Stimulated activated CD4-positive, alpha-beta T cell treated with anti-CD3 and anti-CD28 coated beads, Interleukin-15, amount 100 ng/mL, for 1 hour (primary cell): ENCODE data around the gene PPM1H.

Source experiments
- DNase-seq, 2 donors: peaks; one replicate each; pipeline ENCODE4 v3.0.0-alpha.2; 2020; ENCODE audit warnings: low read depth in 1 of 2, low spot score in 1 of 2

Gene PPM1H

DNA sequence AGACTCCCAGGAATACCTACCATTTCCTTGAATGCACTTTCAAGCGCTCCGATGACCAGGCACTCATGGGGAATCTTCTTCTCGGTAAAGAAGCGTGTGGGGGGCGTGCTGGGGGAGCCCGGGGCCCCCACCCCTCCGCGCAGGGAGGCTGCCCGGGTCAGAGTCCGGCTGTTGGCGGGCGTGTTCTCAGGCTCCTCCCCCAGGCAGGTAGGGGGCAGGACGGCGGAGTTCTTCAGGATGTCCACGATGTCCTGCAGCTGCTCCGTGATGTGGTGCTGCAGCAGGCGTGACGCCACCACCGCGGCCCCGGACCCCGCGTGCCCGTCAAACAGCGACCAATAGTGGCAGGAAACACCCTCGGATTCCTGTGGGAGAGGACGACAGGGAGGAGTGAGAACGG, 133.2 kb downstream of the PPM1H start:
- no peak for DNase-seq

DNA sequence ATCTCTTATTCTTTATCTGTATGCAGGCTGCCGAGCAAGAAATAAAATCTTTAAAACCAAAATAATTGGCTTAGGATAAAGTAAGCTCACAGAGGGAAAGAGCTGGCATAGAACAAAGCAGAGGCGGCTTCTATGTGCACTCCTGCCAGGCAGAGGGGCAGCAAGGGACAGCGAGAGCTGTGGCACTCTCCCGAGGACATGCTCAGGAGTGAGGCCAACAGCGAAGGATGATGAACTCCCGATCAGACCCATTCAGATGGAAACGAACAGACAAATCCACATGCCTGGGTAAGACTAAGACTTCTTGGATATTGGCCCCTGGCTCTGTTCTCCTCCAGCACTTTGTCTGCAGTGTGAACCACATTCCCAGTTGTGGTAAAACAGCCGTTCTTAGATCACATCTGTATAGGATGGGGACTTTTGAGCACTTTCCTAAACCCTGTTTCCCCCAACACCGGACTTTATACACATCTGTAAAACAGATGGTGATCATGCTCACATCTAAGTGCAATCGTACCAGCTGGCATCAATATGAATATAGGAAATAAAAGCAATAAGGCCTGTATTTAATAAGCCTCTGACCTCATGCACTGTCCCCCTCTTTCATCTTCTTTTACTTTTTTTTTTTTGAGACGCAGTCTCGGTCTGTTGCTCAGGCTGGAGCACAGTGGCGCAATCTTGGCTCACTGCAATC, 134.1 kb downstream of the PPM1H start:
- DNase-seq: no peak

DNA sequence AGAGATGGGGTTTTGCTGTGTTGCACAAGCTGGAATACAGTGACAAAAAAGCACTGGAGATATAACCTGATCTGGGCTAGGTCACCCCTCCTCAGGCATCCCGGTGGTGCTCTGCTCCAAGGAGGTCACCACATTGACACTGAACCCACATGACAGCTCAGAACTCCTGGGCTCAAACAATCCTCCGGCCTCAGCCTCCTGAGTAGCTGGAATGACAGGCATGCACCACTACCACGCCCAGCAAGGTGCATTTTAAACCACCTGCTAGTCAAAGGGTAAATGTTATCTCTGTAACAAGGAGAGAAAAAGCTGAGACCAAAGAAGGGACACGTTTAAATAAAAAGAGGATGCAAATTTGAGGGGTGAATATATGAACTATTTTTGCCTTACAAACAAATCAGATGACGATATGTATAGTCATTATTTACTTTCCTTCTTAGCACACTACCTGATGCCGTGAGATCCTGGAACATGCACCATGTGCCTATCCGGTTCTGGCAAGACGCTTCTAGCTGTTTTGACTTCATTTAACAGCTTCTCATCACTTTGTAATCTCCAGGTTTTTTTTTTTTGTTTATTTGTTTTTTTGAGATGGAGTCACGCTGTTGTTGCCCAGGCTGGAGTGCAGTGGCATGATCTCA, 135.1 kb downstream of the PPM1H start:
- DNase-seq: no peak

DNA sequence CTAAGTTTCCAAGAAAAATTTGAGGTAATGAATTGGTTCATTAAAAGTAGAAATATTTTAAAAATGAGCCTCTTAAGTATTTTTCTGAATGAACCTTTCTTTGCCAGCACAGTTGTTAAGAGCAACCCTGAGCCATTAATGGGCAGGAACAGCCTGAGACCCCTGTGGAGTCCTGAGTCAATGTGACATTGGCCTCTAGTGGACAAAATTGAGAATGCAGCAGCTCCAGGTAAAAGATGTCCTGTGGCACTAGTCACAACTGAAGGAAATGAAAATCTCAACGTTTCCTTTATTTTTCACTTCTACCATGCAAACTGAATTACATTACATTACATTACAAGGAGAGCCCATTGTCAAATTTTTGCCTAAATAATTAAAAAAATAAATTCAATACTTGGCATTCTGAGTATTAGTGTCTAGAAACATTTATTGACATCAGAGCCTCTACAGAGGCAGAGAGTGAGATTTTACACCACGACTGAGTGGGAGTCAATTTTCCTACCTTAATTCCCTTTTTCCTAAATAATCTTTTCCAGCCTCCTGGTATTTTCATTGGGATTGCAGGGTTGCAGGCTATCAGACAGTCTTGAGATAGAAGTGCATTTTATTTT, 135.7 kb downstream of the PPM1H start:
- DNase-seq: no peak

DNA sequence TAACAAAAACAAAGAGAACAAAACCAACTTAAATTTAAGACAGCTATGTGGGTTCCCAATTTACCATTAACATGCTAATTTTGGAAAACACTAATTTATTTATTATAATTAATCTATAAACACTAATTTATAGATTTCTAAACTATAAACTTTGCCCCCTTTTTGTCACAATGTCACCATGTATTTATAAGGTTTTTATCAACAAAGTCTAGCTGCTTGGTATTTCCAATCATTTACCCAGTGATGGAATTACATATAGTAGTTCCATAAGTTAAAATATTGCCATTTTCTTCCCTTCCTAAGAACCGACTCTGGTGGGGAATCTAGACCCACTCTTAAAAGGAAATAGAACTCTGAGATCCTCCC, 140.7 kb downstream of the PPM1H start:
- no peak for DNase-seq

DNA sequence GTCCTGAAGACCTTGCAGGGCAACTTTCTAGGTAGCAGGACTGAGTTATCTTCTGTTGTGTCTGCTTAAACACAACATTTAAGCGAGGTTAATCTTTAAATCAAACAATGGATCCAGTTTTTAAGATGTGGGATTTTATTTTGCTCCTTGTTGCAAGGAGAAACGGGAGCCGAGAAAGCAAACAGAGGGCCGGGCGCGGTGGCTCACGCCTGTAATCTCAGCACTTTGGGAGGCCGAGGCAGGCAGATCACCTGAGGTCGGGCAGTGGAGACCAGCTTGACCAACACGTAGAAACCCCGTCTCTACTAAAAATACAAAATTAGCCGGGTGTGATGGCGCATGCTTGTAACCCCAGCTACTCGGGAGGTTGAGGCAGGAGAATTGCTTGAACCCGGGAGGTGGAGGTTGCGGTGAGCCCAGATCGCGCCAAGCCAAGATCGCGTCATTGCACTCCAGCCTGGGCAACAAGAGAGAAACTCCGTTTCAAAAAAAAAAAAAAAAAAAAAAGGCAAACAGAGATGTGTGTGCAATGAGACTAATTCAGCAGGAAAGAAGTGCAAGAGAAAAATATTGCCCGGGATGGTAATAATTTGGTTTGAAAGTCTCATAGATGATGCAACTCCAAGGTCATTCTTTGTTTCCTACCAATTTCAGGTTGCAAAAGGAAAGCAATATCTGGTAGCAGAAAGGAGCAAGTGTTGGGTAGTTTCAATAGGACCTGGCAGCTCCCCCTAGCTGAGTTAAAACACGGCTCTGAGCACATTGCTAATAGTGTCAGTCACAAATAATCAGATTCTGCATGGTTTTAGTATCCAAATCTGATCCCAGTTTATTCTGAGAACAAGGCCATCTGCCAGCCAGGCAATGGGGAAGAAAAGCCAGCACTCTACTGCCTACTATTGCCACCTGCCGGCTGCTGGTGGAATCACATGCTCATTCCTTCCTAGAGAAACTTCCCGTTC, 141.4 kb downstream of the PPM1H start:
- DNase-seq: peak; percentile 46 to 63

DNA sequence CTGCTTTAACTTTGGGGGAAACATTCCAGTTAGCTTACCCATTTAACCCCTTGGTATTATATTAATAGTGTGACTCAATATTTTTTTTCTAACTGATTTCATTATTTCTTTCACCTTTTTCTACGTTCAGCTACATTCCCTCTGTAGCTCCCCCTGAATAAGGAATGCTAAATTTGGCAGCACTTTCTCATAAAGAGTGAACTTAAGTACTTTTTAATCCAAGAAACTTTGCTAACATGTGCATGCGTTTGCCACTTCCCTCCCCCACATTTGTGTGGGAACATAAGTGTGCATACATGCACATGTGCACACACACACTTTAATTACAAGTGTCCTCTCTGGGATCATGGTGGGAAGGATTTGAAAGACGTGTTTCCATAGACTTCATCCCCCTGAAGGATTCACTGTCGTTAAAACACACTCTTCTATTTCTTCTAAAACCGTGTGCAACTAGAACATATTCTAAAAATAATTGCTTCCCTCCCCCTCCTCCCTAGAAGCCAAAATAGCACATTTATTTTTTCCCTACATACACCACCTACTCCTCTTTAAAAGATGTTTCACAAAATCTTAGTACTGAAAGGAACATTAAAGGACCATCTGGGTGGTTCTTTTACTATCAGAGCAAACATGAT, 142.6 kb downstream of the PPM1H start:
- DNase-seq: no peak

DNA sequence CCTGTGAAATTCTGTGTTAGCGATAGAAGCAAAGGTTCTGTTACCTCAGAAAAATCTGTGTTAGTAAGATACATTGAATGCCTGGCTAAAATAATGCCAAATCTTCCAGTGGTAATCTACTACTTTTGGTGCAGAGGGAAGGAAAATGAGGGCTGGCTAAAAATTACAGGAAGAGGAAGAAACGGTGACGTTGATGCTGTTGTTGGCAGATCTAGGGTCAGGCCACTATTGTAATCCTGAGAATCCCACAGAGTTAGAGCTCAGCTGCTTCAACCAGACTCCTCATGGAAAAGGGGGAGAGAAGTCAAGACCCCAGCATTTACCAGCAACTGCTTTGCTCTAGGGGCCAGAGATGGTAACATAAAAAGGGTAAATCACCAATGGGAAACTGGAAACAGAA, 145.1 kb downstream of the PPM1H start:
- no peak for DNase-seq

DNA sequence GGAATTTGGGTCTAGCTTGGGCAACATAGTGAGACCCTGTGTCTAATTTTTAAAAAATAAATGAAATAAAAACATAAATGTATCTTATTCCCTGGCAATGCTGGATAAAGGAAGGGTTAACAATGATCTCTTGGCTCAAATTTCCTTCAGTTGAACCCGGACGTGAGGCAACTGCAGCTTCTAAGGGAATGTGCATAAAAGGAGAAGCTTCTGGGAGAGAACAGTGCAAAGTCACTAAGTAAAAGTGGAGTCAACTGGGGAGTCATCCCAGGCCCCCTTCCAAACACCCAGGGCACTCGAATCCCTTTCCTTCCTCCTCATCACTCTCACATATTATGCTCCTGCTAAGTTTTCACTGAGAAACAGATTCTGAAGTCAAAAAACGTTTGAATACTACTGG, 147.3 kb downstream of the PPM1H start:
- no peak for DNase-seq

DNA sequence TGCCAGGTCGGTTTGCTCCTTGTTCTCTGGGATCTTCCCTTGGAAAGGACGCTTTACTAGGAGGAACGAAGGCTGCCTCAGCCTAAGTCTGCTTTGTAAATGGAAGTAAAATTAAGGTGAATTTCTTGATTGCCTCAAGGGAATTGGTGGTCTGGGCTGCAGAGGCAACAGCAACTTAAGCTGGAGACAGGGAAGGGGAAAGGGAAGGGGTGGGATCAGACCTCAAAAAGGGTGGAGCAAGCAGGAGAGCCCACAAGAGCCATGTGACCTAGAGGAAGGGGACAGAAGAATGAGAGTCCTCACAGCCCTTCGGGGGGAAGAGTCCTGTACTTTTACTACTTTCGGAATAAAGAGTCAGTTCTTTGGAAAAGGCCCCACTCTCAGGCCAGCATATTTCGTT, 147.9 kb downstream of the PPM1H start:
- DNase-seq: no peak

DNA sequence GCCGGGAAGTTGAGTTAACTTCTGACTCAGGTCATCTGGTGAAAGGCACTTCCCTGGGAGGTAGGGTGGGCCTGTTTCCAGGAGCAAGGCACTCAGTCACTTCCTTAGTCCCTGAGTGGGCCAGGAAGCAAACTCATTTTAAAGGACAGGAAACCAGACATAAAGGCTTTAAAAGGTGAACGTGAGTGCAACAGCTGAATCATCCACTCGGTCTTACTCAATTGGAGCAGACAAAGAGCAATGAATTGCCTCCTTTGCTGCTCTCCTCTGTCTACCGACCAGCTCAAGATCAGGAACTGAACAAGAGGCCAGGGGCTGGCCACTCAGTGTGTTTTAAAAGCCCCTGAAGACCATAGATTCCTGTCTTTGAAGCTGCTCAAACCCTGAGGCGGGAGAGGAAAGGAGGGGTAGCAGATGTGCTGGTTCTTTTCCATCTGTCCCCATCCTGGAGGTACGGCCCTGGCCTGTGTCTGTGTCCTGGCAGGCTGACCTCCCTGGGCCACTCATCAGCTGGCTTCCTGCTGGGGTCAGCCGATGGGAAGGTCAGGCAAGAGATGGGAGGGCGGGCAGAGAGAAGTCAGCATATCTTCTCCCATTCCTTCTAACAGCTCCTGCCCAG, 148.9 kb downstream of the PPM1H start:
- no peak for DNase-seq

DNA sequence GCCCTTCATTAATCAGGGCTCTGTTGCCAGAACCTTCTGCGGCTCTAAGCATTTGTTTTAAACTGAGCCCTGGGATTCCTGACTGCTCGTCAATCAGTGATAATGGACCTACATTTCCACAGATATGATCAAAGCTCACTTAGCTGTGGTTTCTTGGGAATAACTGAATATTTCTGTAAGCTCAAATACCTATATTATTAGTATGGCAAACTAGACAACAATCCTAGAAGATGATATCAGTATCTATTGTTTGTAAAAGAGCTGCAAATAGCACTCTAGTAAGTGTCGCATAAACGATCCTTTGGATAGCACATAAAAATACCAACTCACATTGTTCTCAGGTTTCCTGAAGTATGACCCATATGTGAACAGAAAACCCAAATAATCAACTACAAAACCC, 150.4 kb downstream of the PPM1H start:
- no peak for DNase-seq

DNA sequence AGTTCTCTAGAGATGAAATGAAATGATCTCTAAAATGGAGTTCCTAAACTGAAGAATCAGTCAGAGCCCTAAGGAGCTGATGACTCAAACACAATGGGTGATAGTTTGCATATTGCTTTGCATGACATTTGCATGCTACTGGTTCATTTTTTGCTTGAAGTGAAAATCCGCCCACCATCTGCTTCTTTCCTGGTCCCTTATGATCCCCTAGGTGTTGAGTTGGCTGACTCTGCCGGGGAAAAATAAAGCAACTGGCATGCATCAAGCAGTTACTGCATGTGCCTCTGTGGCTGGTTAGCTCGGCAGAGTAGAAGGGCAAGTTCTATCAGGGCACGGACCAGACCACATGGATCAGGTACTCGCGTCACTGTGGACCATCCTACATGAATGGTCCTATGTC, 151.1 kb downstream of the PPM1H start:
- DNase-seq: no peak

DNA sequence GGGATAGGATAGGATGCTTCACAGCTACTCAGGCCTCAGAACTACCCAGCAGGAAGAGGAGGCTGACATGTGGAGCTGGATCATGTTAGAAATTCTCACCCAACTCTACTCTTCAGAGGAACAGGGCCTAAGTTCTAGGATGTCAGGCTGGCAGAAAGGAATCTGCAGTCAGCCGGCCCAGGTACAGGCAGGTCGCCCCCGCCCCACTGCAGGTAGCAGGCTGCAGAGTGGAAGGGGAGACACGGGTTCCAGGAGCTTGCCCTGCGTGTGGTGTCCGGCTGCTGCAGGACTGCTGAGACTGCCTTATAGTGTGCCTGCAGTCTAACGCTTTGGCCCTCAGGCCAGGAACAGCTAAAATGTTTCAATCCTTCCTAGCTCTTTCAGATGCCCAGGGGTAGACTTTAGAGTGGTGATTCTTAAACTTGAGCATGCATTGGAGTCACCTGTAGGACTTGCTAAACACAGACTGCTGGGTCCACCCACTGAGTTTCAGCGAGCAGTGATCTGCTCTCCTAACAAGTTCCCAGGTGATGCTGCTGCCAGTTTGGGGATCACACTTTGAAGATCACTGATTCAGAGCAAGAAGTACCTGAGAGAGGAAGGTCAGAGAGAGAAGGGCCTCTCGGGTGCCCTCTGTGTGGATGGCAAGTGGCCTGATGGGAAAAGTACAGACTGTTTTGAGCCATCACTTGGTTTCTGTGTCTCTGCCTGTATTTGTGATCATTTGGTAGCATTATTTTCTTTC, 153.6 kb downstream of the PPM1H start:
- DNase-seq: no peak

DNA sequence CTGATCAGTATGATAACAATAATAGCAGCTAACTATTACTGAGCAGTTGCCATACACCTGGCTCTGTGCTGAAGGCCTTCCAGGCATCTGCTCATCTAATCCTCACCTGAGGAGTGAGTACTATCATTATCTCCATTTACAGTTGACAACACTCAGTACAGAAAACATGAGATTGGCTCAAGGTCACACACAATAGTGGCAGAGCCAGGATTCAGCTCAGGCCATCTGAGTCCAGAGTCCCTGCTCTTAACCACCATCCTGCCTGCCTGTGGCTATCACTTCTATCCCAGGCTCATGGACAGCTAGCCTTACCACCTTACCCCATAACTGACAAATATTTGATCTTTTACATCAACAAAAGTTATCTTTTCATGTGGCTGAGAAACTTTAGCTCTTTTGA, 155.5 kb downstream of the PPM1H start:
- DNase-seq: no peak

DNA sequence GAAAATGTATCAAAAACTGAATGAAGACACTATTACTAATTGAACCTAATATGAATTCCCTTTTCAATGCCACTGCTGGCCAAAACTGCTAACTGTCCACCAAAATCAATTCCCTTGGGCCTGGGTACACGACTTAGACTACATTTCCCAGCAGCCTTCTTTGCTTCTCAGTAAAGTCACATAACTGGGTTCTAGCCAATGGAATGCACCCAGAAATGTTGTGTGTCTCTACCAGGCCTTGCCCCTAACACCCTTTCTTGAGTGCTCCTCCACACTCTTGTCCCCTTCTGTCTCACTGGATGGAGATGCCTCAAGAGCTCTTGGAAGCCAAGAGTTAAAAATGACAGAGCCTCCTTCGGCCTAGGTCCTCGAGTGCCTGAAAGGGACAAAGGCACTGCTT, 156.8 kb downstream of the PPM1H start:
- DNase-seq: no peak

DNA sequence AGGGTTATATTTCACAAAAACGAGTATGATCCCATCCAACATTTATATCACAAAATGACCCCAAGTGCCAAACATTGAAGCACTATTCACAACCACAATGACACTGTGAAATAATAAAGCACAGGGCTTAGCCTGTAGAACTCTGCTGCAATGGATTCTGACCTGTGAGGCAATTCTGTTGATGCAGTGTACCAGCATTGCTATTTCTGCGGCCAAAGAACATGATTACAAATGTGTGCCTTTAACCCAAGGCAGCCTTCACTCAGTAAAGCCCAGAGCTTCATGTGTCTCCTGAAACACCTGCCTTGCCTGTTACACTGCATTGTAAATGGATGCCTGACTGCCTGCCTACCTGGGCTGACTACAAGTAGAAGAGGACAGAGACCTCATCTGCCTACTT, 158.0 kb downstream of the PPM1H start:
- DNase-seq: no peak

DNA sequence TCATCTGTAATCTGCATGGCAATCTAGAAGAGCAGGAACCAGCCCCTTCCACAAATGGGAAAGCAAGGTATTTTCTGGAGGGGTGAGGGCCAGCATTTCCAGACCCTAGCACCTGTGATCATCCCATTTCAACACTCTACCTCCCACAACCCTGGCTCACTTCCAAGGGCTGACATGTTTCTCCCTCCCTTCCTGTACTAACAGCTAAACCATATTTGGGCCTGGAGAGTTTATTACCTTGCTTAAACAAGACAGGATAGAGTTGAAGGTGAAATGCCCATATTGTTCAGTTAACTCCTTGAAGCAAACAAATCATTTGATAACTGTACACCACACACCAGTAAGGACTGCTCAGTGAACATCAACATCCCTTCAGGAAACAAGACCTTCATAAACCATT, 158.4 kb downstream of the PPM1H start:
- no peak for DNase-seq

DNA sequence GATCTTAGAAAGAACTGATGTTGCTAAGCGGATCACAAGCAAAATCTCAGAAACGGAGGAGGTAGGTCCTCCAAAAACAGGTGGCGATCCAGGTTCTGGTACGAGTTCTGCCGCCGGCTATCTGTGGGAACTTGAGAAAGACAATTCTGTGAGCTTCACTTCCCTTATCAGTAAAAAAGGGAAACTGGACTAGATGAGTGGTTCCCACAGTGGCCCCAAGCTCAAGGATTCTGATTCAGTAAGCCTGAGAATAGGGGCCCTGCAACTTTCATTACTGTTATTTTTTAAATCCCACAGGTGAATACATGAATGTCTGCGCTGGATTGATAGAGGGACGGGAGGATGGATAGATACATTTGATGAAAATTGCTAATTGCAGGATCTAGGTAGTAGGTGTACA, 160.2 kb downstream of the PPM1H start:
- no peak for DNase-seq

DNA sequence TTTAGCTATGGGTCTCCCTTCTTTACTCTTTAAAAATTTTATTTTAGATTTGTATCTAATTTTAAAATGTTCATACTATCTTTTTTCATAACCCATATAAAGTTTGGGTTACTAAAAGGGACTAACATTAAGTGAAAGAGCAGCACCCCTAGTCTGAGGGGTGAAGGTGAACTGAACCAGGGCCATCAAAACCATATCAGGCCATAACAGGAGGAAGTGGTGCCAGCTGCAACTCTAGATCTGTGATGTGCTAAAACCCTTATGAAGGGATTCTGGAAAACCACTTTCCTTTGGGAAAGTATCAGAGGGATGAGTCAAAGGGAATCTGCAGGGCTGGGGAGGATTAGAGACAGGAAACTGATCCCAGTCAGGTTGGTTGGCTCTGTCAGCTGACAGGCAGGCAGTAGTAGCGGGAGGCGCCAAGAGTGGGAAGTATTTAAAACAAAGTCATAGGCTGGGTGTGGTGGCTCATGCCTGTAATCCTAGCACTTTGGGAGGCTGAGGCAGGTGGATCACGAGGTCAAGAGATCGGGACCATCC, 162.5 kb downstream of the PPM1H start:
- DNase-seq: no peak
